ENCODE results near the gene USP3.

GRCh38 chr15:63597038-63597790 is 92.8 kb downstream of the USP3 start, which contains the start of gene FBXL22:
- TF ChIP-seq CTCF (conservative IDR thresholded peaks at IDR 0.05; ENCODE audit: low read length), result no peak
- no peak for TF ChIP-seq EZH2phosphoT487 (IDR thresholded peaks at IDR 0.05; ENCODE audit: borderline replicate concordance, low read depth, low read length)
